Measurements from ENCODE around the gene BARX2.
"Not testable (repeated sequence)": the region's sequence is repeated elsewhere in the genome, so short reads cannot be mapped to it uniquely, and the experiment has no call there.

- TF ChIP-seq CTCF (IDR thresholded peaks at IDR 0.05); ZFX (IDR thresholded peaks at IDR 0.05; ENCODE audit: borderline replicate concordance): not testable (repeated sequence)
These were observed 31.2 kb upstream of the BARX2 start for GRCh38 chr11:129344301-129344940.

All from 22Rv1 (cell line).